ENCODE results near the gene MRGPRG.

The MRGPRG gene

GRCh38 chr11:3184732-3185347 is 33.8 kb downstream of the MRGPRG start:
- H3K27me3 ChIP-seq (ENCODE audit: control insufficient read depth, insufficient read depth, low read length, poor library complexity, severe bottlenecking), result no peaks in the 10 kb centered on the region
- no peaks in the 10 kb centered on the region for H3K9me3 ChIP-seq (ENCODE audit: control insufficient read depth, low read length)
- H3K4me3 ChIP-seq (ENCODE audit: insufficient read depth, low read depth, low read length), result no peak overlapping the region
- peaks cover 11% of the 10 kb centered on the region for H3K4me1 ChIP-seq (ENCODE audit: control insufficient read depth, insufficient read depth, low read length)
- 90% methylated on average over 11 of the region's 11 CpGs for WGBS, 2 experiments
- H3K27ac ChIP-seq (ENCODE audit: insufficient read depth, low read depth, low read length, poor library complexity, severe bottlenecking), result no peak overlapping the region
- no peaks in the 10 kb centered on the region for H3K36me3 ChIP-seq (ENCODE audit: control insufficient read depth, insufficient read depth, low read length)

DNA sequence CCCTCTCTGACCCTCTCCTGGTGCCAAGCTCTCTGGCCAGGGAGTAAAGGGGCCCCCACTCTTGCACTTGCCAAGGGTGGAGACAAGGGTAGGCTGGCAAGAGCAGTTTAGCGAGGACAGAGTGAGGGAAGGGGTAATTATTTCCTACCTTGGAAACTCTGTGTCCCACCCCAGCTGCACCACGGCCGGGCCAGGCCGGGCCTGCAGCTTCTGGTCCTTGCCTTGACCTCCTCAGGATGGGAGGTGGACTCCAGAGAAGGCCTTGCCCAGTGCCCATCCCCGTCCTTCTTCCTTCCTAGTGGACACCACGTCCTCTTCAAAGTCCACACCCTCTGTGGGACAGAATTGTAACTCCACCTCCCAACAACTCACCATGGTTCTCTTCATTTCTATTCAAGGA is 35.1 kb downstream of the MRGPRG start:
- H3K36me3 ChIP-seq (ENCODE audit: control insufficient read depth, insufficient read depth, low read length), result no peaks in the 10 kb centered on the region
- 91 to 93% methylated on average over 6 of the region's 6 CpGs for WGBS, 2 experiments
- H3K27me3 ChIP-seq (ENCODE audit: control insufficient read depth, insufficient read depth, low read length, poor library complexity, severe bottlenecking), result no peaks in the 10 kb centered on the region
- no peaks in the 10 kb centered on the region for H3K9me3 ChIP-seq (ENCODE audit: control insufficient read depth, low read length)
- no peaks in the 10 kb centered on the region for H3K4me1 ChIP-seq (ENCODE audit: control insufficient read depth, insufficient read depth, low read length)
- no peak overlapping the region for H3K4me3 ChIP-seq (ENCODE audit: insufficient read depth, low read depth, low read length)
- H3K27ac ChIP-seq (ENCODE audit: insufficient read depth, low read depth, low read length, poor library complexity, severe bottlenecking), result no peak overlapping the region

GRCh38 chr11:3182462-3182852 is 36.2 kb downstream of the MRGPRG start:
- H3K27ac ChIP-seq (ENCODE audit: insufficient read depth, low read depth, low read length, poor library complexity, severe bottlenecking), result no peak overlapping the region
- H3K4me3 ChIP-seq (ENCODE audit: insufficient read depth, low read depth, low read length), result no peak overlapping the region
- H3K9me3 ChIP-seq (ENCODE audit: control insufficient read depth, low read length), result no peaks in the 10 kb centered on the region
- H3K36me3 ChIP-seq (ENCODE audit: control insufficient read depth, insufficient read depth, low read length), result no peaks in the 10 kb centered on the region
- no peaks in the 10 kb centered on the region for H3K27me3 ChIP-seq (ENCODE audit: control insufficient read depth, insufficient read depth, low read length, poor library complexity, severe bottlenecking)
- no peaks in the 10 kb centered on the region for H3K4me1 ChIP-seq (ENCODE audit: control insufficient read depth, insufficient read depth, low read length)
- 93% methylated on average over 4 of the region's 4 CpGs for WGBS, 2 experiments

DNA sequence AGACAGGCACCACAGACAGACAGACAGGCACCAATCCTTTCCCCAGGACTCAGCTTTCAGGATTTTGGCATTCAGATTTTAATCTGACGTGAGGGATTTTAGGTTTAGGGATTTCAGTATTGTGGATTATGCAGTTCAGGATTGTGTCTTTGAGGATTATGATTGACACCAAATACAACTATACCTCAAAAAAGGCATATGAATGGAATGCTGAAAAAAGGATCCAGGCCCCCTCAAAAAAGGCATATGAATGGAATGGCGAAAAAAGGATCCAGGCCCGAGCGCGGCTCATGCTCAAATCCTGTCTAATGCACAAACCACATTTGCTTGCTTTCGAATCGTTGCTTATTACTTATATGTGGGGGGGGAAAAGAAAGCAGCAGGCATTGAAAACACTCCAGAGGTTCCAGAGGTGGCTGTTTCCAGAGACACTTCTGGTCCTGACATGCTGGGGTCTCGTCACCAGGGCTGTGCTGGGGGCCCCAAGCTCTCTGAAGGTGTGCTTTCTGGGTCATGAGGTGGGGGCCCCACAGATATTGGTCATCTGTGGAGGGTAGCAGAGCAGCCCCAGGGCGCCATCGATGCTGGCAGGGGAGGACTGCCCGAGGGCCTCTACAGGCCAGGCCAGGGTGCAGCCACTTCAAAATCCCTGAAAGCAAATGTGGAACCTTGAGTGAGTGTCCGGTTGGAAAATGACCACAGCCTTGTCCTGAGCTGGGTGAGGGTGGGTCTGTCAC is 36.7 kb downstream of the MRGPRG start:
- Histone ChIP-seq H3K27me3 (ENCODE audit: control insufficient read depth, insufficient read depth, low read length, poor library complexity, severe bottlenecking) (no peaks in the 10 kb centered on the region), H3K4me3 (ENCODE audit: insufficient read depth, low read depth, low read length) (no peak overlapping the region), H3K27ac (ENCODE audit: insufficient read depth, low read depth, low read length, poor library complexity, severe bottlenecking) (no peak overlapping the region), H3K36me3 (ENCODE audit: control insufficient read depth, insufficient read depth, low read length) (no peaks in the 10 kb centered on the region), H3K9me3 (ENCODE audit: control insufficient read depth, low read length) (no peaks in the 10 kb centered on the region), H3K4me1 (ENCODE audit: control insufficient read depth, insufficient read depth, low read length) (no peaks in the 10 kb centered on the region)
- 93 to 95% methylated on average over 11 to 12 of the region's 12 CpGs for WGBS, 2 experiments

DNA sequence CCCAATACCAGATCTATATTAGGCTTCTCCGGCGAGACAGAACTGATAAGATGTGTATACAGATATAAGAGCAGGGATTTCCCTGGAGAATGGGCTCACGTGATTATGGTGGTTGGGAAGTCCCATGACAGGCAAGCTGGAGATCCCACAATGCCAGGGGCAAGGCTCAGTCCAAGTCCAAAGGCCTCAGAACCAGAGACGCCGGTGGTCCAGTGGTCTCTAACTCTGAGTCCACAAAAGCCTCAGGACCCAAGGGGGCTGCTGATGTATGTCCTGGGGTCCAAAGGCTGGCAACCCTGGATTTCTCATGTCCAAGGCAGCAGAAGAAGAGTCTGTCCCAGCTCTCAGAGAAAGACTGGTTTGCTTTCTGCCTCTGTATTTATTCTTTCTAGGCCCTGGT is 37.7 kb downstream of the MRGPRG start:
- no peak overlapping the region for H3K4me3 ChIP-seq (ENCODE audit: insufficient read depth, low read depth, low read length)
- H3K4me1 ChIP-seq (ENCODE audit: control insufficient read depth, insufficient read depth, low read length), result no peaks in the 10 kb centered on the region
- no peak overlapping the region for H3K27ac ChIP-seq (ENCODE audit: insufficient read depth, low read depth, low read length, poor library complexity, severe bottlenecking)
- 94 to 95% methylated on average over 5 of the region's 5 CpGs for WGBS, 2 experiments
- H3K27me3 ChIP-seq (ENCODE audit: control insufficient read depth, insufficient read depth, low read length, poor library complexity, severe bottlenecking), result no peaks in the 10 kb centered on the region
- H3K36me3 ChIP-seq (ENCODE audit: control insufficient read depth, insufficient read depth, low read length), result no peaks in the 10 kb centered on the region
- peaks cover under 1% of the 10 kb centered on the region for H3K9me3 ChIP-seq (ENCODE audit: control insufficient read depth, low read length)

DNA sequence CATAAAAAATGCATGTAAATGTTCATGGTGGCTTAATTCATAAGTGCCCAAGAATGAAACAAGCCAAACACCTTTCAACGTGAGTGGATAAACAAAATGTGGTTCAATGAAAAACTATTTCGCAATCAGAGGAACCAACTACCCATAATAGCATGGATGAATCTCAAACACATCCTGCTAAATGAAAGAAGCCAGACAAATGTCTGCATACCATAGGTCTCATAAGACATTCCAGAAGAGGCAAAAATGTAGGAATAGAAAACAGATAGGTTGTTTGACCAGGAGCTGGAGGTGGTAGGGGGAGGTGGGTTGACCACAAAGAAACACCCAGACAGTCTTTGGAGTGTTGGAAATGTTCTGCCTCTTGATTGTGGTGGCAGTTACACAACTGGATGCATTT is 40.3 kb downstream of the MRGPRG start:
- Histone ChIP-seq H3K27me3 (ENCODE audit: control insufficient read depth, insufficient read depth, low read length, poor library complexity, severe bottlenecking) (no peaks in the 10 kb centered on the region), H3K9me3 (ENCODE audit: control insufficient read depth, low read length) (peaks cover 5% of the 10 kb centered on the region), H3K36me3 (ENCODE audit: control insufficient read depth, insufficient read depth, low read length) (no peaks in the 10 kb centered on the region), H3K27ac (ENCODE audit: insufficient read depth, low read depth, low read length, poor library complexity, severe bottlenecking) (no peak overlapping the region), H3K4me1 (ENCODE audit: control insufficient read depth, insufficient read depth, low read length) (no peaks in the 10 kb centered on the region), H3K4me3 (ENCODE audit: insufficient read depth, low read depth, low read length) (no peak overlapping the region)
- WGBS, 2 experiments, result 95 to 100% methylated on average over 2 of the region's 2 CpGs

GRCh38 chr11:3177931-3178330 is 40.7 kb downstream of the MRGPRG start:
- H3K4me3 ChIP-seq (ENCODE audit: insufficient read depth, low read depth, low read length), result no peak overlapping the region
- no peaks in the 10 kb centered on the region for H3K27me3 ChIP-seq (ENCODE audit: control insufficient read depth, insufficient read depth, low read length, poor library complexity, severe bottlenecking)
- H3K4me1 ChIP-seq (ENCODE audit: control insufficient read depth, insufficient read depth, low read length), result no peaks in the 10 kb centered on the region
- no peak overlapping the region for H3K27ac ChIP-seq (ENCODE audit: insufficient read depth, low read depth, low read length, poor library complexity, severe bottlenecking)
- no peaks in the 10 kb centered on the region for H3K36me3 ChIP-seq (ENCODE audit: control insufficient read depth, insufficient read depth, low read length)
- WGBS, 2 experiments, result 92 to 97% methylated on average over 2 of the region's 2 CpGs
- H3K9me3 ChIP-seq (ENCODE audit: control insufficient read depth, low read length), result peaks cover 5% of the 10 kb centered on the region

DNA sequence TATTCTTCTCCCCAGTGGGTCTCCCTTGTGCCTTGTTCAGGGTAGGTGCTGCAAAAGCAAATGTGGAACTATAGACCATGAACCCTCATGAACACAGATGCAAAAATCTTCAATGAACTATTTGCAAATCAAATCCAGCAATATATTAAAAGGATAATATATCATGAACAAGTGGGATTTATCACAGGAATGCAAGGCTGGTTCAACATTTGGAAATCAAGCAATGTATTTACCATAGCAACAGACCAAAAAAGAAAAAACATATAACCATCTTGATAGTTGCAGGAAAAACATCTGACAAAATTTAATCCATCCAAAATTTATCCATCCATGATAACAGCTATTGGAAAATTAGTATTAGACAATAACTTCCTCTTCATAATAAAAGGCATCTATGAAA is 42.1 kb downstream of the MRGPRG start:
- Histone ChIP-seq H3K36me3 (ENCODE audit: control insufficient read depth, insufficient read depth, low read length) (no peaks in the 10 kb centered on the region), H3K4me3 (ENCODE audit: insufficient read depth, low read depth, low read length) (no peak overlapping the region), H3K27ac (ENCODE audit: insufficient read depth, low read depth, low read length, poor library complexity, severe bottlenecking) (no peak overlapping the region), H3K9me3 (ENCODE audit: control insufficient read depth, low read length) (peaks cover 5% of the 10 kb centered on the region), H3K27me3 (ENCODE audit: control insufficient read depth, insufficient read depth, low read length, poor library complexity, severe bottlenecking) (no peaks in the 10 kb centered on the region), H3K4me1 (ENCODE audit: control insufficient read depth, insufficient read depth, low read length) (no peaks in the 10 kb centered on the region)

GRCh38 chr11:3175194-3175593 is 43.4 kb downstream of the MRGPRG start:
- H3K36me3 ChIP-seq (ENCODE audit: control insufficient read depth, insufficient read depth, low read length), result no peaks in the 10 kb centered on the region
- H3K9me3 ChIP-seq (ENCODE audit: control insufficient read depth, low read length), result peaks cover 5% of the 10 kb centered on the region
- no peaks in the 10 kb centered on the region for H3K27me3 ChIP-seq (ENCODE audit: control insufficient read depth, insufficient read depth, low read length, poor library complexity, severe bottlenecking)
- no peak overlapping the region for H3K27ac ChIP-seq (ENCODE audit: insufficient read depth, low read depth, low read length, poor library complexity, severe bottlenecking)
- H3K4me3 ChIP-seq (ENCODE audit: insufficient read depth, low read depth, low read length), result no peak overlapping the region
- H3K4me1 ChIP-seq (ENCODE audit: control insufficient read depth, insufficient read depth, low read length), result no peaks in the 10 kb centered on the region

- 90 to 92% methylated on average over 3 of the region's 3 CpGs for whole genome bisulfite sequencing, 2 experiments
- peaks cover 2% of the 10 kb centered on the region for H3K27me3 ChIP-seq (ENCODE audit: control insufficient read depth, insufficient read depth, low read length, poor library complexity, severe bottlenecking)
- peaks cover 5% of the 10 kb centered on the region for H3K9me3 ChIP-seq (ENCODE audit: control insufficient read depth, low read length)
- no peak overlapping the region for H3K4me3 ChIP-seq (ENCODE audit: insufficient read depth, low read depth, low read length)
- H3K36me3 ChIP-seq (ENCODE audit: control insufficient read depth, insufficient read depth, low read length), result no peaks in the 10 kb centered on the region
- H3K4me1 ChIP-seq (ENCODE audit: control insufficient read depth, insufficient read depth, low read length), result peaks cover 6% of the 10 kb centered on the region
- H3K27ac ChIP-seq (ENCODE audit: insufficient read depth, low read depth, low read length, poor library complexity, severe bottlenecking), result no peak overlapping the region
Measured at GRCh38 chr11:3174387-3174786, 44.2 kb downstream of the MRGPRG start.
